Uterus (tissue), 4 donors: ENCODE results near the gene ABCC3. TPM values are rescaled to one million over a fixed set of nuclear protein-coding genes. Genes with fewer than 3 reads are reported as not detected.

Experiments used
- DNase-seq, 2 donors: peaks; one replicate each; pipeline ENCODE4 v3.0.0-alpha.2; 2019 to 2020
- H3K27ac ChIP-seq, 2 donors: fragments of 200-600 bp; sonication (generic); 1 replicate in 1 of 2; 2 replicates in 1 of 2; pipeline ENCODE4 v1.5.1; 2016 to 2018
- H3K27me3 ChIP-seq, 2 donors: fragments of 200-600 bp; sonication (generic); one replicate each; pipeline ENCODE4 v1.5.1; 2018 to 2019; ENCODE audit warnings: control low read depth in 1 of 2
- H3K36me3 ChIP-seq, 2 donors: fragments of 200-600 bp; sonication (generic); one replicate each; pipeline ENCODE4 v1.5.1; 2019; ENCODE audit warnings: control low read depth in 1 of 2
- H3K4me1 ChIP-seq, 2 donors: fragments of 200-600 bp; sonication (generic); one replicate each; pipeline ENCODE4 v1.5.1; 2018 to 2019; ENCODE audit warnings: control low read depth in 1 of 2
- H3K4me3 ChIP-seq, 2 donors: fragments of 200-600 bp; sonication (generic); 1 replicate in 1 of 2; 2 replicates in 1 of 2; pipeline ENCODE4 v1.5.1; 2018 to 2019; ENCODE audit warnings: mild to moderate bottlenecking in 1 of 2
- H3K9me3 ChIP-seq, 2 donors: fragments of 200-600 bp; sonication (generic); one replicate each; pipeline ENCODE4 v1.5.1; 2019; ENCODE audit warnings: control low read depth in 1 of 2
- CTCF ChIP-seq, 4 experiments: fragments of 200-600 bp in 2 of 4; fragments of 450-650 bp in 2 of 4; sonication (generic) in 2 of 4; IDR thresholded peaks; one replicate each; pipeline ENCODE4 v1.5.1; 2016 to 2019; ENCODE audit warnings: antibody characterized with exemption in 4 of 4, mild to moderate bottlenecking in 2 of 4, moderate library complexity in 1 of 4
- POLR2A ChIP-seq, 2 donors: fragments of 450-650 bp; IDR thresholded peaks; one replicate each; pipeline ENCODE4 v1.6.1; 2016; ENCODE audit warnings: antibody characterized with exemption in 2 of 2, mild to moderate bottlenecking in 1 of 2, moderate library complexity in 1 of 2
- intact Hi-C: fragments of 100-400 bp; cut with DNase I; formaldehyde crosslinking; loops from one replicate; pipeline ENCODE4 v1.15.1; 2023; ENCODE audit warnings: low total_unique reads
- total RNA-seq, 4 donors: library from RNA; depleted of rRNA in 3 of 4; stranded (reverse); fragments of >200 nt in 3 of 4; gene quantifications; one replicate each; pipeline versions ENCODE4 v1.1.0 to v1.2.4, GENCODE V29; 2014 to 2023
- donor health status: DM: yes; HTN: yes; CAD: no.

The ABCC3 gene
- total RNA-seq, 4 donors from 2014 or later: 1.2 to 4.5 (median 2.6) TPM

GRCh38 chr17:50657054-50657453 lies 22.4 kb downstream of the ABCC3 start:
- no peaks in the 10 kb centered on the region for H3K36me3 ChIP-seq
- H3K4me1 ChIP-seq: peaks cover 0 to 3% of the 10 kb centered on the region in 2 donors
- H3K27me3 ChIP-seq: no peaks in the 10 kb centered on the region
- intact Hi-C loops: no loop called here
- no peak overlapping the region for H3K27ac ChIP-seq
- TF ChIP-seq CTCF (IDR thresholded peaks at IDR 0.05) (no peak), POLR2A (IDR thresholded peaks at IDR 0.05) (no peak)
- H3K4me3 ChIP-seq: no peak overlapping the region
- no peaks in the 10 kb centered on the region for H3K9me3 ChIP-seq
- DNase-seq: no peak

GRCh38 chr17:50657627-50658026 lies 22.9 kb downstream of the ABCC3 start:
- Histone ChIP-seq H3K27ac (no peak overlapping the region), H3K9me3 (no peaks in the 10 kb centered on the region), H3K4me3 (no peak overlapping the region), H3K4me1 (peaks cover 0 to 3% of the 10 kb centered on the region in 2 donors), H3K36me3 (no peaks in the 10 kb centered on the region), H3K27me3 (no peaks in the 10 kb centered on the region)
- no peak for DNase-seq
- intact Hi-C loops: no loop called here
- no peak for TF ChIP-seq CTCF (IDR thresholded peaks at IDR 0.05)
- no peak for TF ChIP-seq POLR2A (IDR thresholded peaks at IDR 0.05)

GRCh38 chr17:50658616-50659015 lies 23.9 kb downstream of the ABCC3 start:
- TF ChIP-seq POLR2A (IDR thresholded peaks at IDR 0.05): no peak
- no peak for TF ChIP-seq CTCF (IDR thresholded peaks at IDR 0.05)
- no peaks in the 10 kb centered on the region for H3K27me3 ChIP-seq
- no peak overlapping the region for H3K27ac ChIP-seq
- no peak for DNase-seq
- intact Hi-C loops: no loop called here
- no peak overlapping the region for H3K4me3 ChIP-seq
- H3K36me3 ChIP-seq: no peaks in the 10 kb centered on the region
- H3K4me1 ChIP-seq: peaks cover 0 to 3% of the 10 kb centered on the region in 2 donors
- no peaks in the 10 kb centered on the region for H3K9me3 ChIP-seq

- no peaks in the 10 kb centered on the region for H3K9me3 ChIP-seq
- intact Hi-C loops: no loop called here
- TF ChIP-seq POLR2A (IDR thresholded peaks at IDR 0.05): no peak
- no peak for TF ChIP-seq CTCF (IDR thresholded peaks at IDR 0.05)
- H3K36me3 ChIP-seq: no peaks in the 10 kb centered on the region
- no peak for DNase-seq
- no peak overlapping the region for H3K4me3 ChIP-seq
- peaks cover 0 to 3% of the 10 kb centered on the region in 2 donors for H3K4me1 ChIP-seq
- H3K27me3 ChIP-seq: no peaks in the 10 kb centered on the region
- no peak overlapping the region for H3K27ac ChIP-seq
These were observed 24.5 kb downstream of the ABCC3 start for GRCh38 chr17:50659179-50659578.

- Histone ChIP-seq H3K9me3 (no peaks in the 10 kb centered on the region), H3K4me3 (no peak overlapping the region), H3K27ac (peak overlapping the region; percentile 37 to 72), H3K4me1 (peaks cover 0 to 3% of the 10 kb centered on the region in 2 donors), H3K27me3 (no peaks in the 10 kb centered on the region), H3K36me3 (no peaks in the 10 kb centered on the region)
- no peak for DNase-seq
- no peak for TF ChIP-seq CTCF (IDR thresholded peaks at IDR 0.05)
- TF ChIP-seq POLR2A (IDR thresholded peaks at IDR 0.05): no peak
- intact Hi-C loops: no loop called here
These were observed 25.6 kb downstream of the ABCC3 start for GRCh38 chr17:50660042-50660886.
